Measurements from ENCODE around the gene OR10C1. TPM values are rescaled to one million over a fixed set of nuclear protein-coding genes. Genes with fewer than 3 reads are reported as not detected.
"Not testable (repeated sequence)": the region's sequence is repeated elsewhere in the genome, so short reads cannot be mapped to it uniquely, and the experiment has no call there.

Gene OR10C1, protein sequence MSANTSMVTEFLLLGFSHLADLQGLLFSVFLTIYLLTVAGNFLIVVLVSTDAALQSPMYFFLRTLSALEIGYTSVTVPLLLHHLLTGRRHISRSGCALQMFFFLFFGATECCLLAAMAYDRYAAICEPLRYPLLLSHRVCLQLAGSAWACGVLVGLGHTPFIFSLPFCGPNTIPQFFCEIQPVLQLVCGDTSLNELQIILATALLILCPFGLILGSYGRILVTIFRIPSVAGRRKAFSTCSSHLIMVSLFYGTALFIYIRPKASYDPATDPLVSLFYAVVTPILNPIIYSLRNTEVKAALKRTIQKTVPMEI
- total RNA-seq: not detected in 2 replicates

DNA sequence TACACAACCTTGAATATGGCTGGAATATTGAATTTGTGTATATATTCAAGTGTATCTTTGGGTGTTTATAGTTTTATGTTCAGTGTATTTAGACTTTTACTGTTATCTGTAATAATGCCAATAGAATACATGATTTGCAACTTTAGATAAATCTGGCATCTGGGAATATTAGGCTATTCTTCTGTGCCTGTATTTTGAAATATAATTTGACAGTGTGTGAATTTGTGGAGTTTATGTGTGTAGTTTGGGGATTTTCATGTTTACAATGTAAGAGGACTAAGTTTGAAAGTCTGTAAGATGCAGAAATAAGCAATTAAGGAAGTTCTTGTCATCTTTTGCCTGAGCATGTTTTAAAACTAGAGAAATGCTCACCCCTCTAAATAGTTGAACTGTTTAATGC lies at the start of gene OR10C1:
Gene OR10C1, plus strand, starts transcription at position 301 of the 400 bp plus-strand sequence. CDS start 710 bp downstream, outside the sequence.
- Mint-ChIP-seq H3K4me3 (ENCODE audit: low read depth) (no peak within 1 kb of the TSS), H3K27ac (no peak within 1 kb of the TSS), H3K36me3 (ENCODE audit: low read depth) (no peaks in the 10 kb centered on the region), H3K9me3 (no peaks in the 10 kb centered on the region), H3K27me3 (ENCODE audit: low read depth) (peaks cover 12% of the 10 kb centered on the region), H3K4me1 (ENCODE audit: low read depth) (no peaks in the 10 kb centered on the region)
- intact Hi-C loops (cut with micrococcal nuclease): no loop called here
- DNase-seq (ENCODE audit: low spot score): no peak

- no peak within 1 kb of the TSS for H3K27ac Mint-ChIP-seq
- intact Hi-C loops (cut with micrococcal nuclease): no loop called here
- DNase-seq (ENCODE audit: low spot score): no peak
- peaks cover 9% of the 10 kb centered on the region for H3K27me3 Mint-ChIP-seq (ENCODE audit: low read depth)
- H3K36me3 Mint-ChIP-seq (ENCODE audit: low read depth): no peaks in the 10 kb centered on the region
- no peak within 1 kb of the TSS for H3K4me3 Mint-ChIP-seq (ENCODE audit: low read depth)
- H3K4me1 Mint-ChIP-seq (ENCODE audit: low read depth): no peaks in the 10 kb centered on the region
- H3K9me3 Mint-ChIP-seq: no peaks in the 10 kb centered on the region
Measured at GRCh38 chr6:29395331-29395730, 43.8 kb upstream of the OR10C1 start, which contains the start of gene OR12D2. Gene OR12D2 (plus strand): TSS chr6:29395631. CDS start chr6:29396700, 1,069 bp downstream.

DNA sequence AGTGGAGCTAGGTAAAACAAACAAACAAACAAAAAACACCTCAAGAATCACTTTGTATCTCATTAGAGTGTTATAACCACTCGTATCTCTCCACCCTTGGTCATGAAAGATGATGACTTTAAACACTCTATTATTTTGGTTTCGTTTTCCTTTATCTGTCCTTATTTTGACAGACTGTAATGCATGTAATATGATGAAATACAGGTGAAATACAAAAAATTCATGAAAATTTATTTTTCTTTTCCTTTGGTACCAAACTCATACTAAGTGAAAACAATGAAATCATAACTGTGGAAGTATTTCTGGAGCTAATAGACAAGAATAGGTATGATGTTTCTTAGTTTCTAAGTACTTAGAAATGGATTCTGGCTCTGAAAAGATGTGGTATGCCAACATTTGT lies 39.6 kb upstream of the OR10C1 start:
- no peaks in the 10 kb centered on the region for H3K36me3 Mint-ChIP-seq (ENCODE audit: low read depth)
- no peaks in the 10 kb centered on the region for H3K9me3 Mint-ChIP-seq
- no peak overlapping the region for H3K4me3 Mint-ChIP-seq (ENCODE audit: low read depth)
- H3K27ac Mint-ChIP-seq: no peak overlapping the region
- DNase-seq (ENCODE audit: low spot score): no peak
- intact Hi-C loops (cut with micrococcal nuclease): no loop called here
- peaks cover 9% of the 10 kb centered on the region for H3K27me3 Mint-ChIP-seq (ENCODE audit: low read depth)
- no peaks in the 10 kb centered on the region for H3K4me1 Mint-ChIP-seq (ENCODE audit: low read depth)

GRCh38 chr6:29403801-29404200 lies 35.3 kb upstream of the OR10C1 start:
- H3K4me1 Mint-ChIP-seq (ENCODE audit: low read depth): no peaks in the 10 kb centered on the region
- no peak overlapping the region for H3K27ac Mint-ChIP-seq
- H3K9me3 Mint-ChIP-seq: no peaks in the 10 kb centered on the region
- no peak for DNase-seq (ENCODE audit: low spot score)
- intact Hi-C loops (cut with micrococcal nuclease): no loop called here
- H3K36me3 Mint-ChIP-seq (ENCODE audit: low read depth): no peaks in the 10 kb centered on the region
- peaks cover 1% of the 10 kb centered on the region for H3K27me3 Mint-ChIP-seq (ENCODE audit: low read depth)
- H3K4me3 Mint-ChIP-seq (ENCODE audit: low read depth): no peak overlapping the region

DNA sequence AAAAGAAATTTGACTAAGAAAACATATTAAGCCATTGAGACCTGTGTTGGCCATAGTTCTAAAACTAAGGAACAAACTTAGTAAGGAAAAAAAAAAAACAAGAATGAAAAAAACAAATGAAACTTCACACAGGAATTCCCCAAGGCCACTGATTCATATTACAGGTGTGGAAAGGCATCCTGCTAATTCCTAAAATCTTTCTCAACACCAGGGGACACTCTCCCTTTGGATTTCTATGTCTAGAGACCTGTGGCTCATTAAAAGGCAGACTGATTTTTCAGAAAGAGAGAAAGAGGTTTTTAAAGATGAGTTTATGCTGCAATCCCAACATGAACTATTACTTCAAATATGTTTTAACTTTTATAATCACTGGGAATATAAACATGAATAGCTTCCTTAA lies 24.5 kb upstream of the OR10C1 start, which contains the start of gene OR12D1:
Gene OR12D1, plus strand, starts transcription at position 341 of the 400 bp plus-strand sequence.
- Mint-ChIP-seq H3K27ac (no peak within 1 kb of the TSS), H3K36me3 (ENCODE audit: low read depth) (no peaks in the 10 kb centered on the region), H3K9me3 (no peaks in the 10 kb centered on the region), H3K4me1 (ENCODE audit: low read depth) (no peaks in the 10 kb centered on the region), H3K27me3 (ENCODE audit: low read depth) (peaks cover 25% of the 10 kb centered on the region), H3K4me3 (ENCODE audit: low read depth) (no peak within 1 kb of the TSS)
- intact Hi-C loops (cut with micrococcal nuclease): no loop called here
- DNase-seq (ENCODE audit: low spot score): no peak

DNA sequence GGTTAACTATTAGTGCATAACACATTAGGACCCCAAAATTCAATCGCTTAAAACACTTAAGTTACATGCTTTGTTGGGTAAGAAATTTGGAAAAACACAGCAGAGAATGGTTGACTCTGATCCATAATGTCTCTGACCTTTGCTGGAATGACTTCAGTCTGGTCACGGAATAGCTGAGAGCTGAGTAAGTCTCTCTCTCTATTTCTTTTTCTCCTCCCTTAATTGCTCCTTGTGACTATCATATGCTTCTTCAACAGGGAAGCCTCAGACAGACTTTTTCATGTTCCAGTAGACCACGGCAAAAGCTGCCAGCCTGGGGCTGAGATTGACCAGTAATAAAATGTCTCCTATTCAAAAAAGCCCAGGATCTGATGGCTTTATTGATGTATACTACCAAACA lies 19.6 kb upstream of the OR10C1 start:
- Mint-ChIP-seq H3K27me3 (ENCODE audit: low read depth) (peaks cover 24% of the 10 kb centered on the region), H3K9me3 (no peaks in the 10 kb centered on the region), H3K4me1 (ENCODE audit: low read depth) (no peaks in the 10 kb centered on the region), H3K27ac (no peak overlapping the region), H3K36me3 (ENCODE audit: low read depth) (no peaks in the 10 kb centered on the region), H3K4me3 (ENCODE audit: low read depth) (no peak overlapping the region)
- no peak for DNase-seq (ENCODE audit: low spot score)
- intact Hi-C loops (cut with micrococcal nuclease): no loop called here

- no peak for DNase-seq (ENCODE audit: low spot score)
- no peak overlapping the region for H3K27ac Mint-ChIP-seq
- intact Hi-C loops (cut with micrococcal nuclease): no loop called here
- H3K4me1 Mint-ChIP-seq (ENCODE audit: low read depth): no peaks in the 10 kb centered on the region
- H3K36me3 Mint-ChIP-seq (ENCODE audit: low read depth): no peaks in the 10 kb centered on the region
- no peak overlapping the region for H3K4me3 Mint-ChIP-seq (ENCODE audit: low read depth)
- peaks cover 15% of the 10 kb centered on the region for H3K27me3 Mint-ChIP-seq (ENCODE audit: low read depth)
- no peaks in the 10 kb centered on the region for H3K9me3 Mint-ChIP-seq
Measured at GRCh38 chr6:29424168-29424567, 14.9 kb upstream of the OR10C1 start.

DNA sequence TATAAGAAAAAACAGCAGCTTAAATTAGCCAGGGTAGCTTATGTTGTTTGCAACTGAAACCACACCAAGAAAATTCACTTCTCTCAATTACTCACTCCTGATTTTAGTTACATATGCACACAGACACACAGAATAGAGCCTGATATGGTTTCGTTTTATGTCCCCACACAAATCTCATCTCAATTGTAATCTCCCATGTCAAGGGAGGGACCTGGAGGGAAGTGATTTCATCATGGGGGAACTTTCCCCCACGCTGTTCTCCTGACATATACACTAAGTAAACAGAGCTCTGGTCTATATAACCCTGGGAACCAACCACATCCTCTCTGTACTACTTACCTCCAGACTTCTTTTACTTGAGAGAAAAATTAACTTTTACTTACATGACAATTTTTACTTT lies 14.5 kb upstream of the OR10C1 start:
- H3K4me1 Mint-ChIP-seq (ENCODE audit: low read depth): no peaks in the 10 kb centered on the region
- no peak overlapping the region for H3K4me3 Mint-ChIP-seq (ENCODE audit: low read depth)
- H3K27me3 Mint-ChIP-seq (ENCODE audit: low read depth): peaks cover 19% of the 10 kb centered on the region
- H3K36me3 Mint-ChIP-seq (ENCODE audit: low read depth): no peaks in the 10 kb centered on the region
- no peaks in the 10 kb centered on the region for H3K9me3 Mint-ChIP-seq
- no peak for DNase-seq (ENCODE audit: low spot score)
- no peak overlapping the region for H3K27ac Mint-ChIP-seq
- intact Hi-C loops (cut with micrococcal nuclease): no loop called here

- intact Hi-C loops (cut with micrococcal nuclease): no loop called here
- Mint-ChIP-seq H3K27ac (no peak overlapping the region), H3K4me1 (ENCODE audit: low read depth) (no peaks in the 10 kb centered on the region), H3K4me3 (ENCODE audit: low read depth) (no peak overlapping the region), H3K36me3 (ENCODE audit: low read depth) (no peaks in the 10 kb centered on the region), H3K27me3 (ENCODE audit: low read depth) (peaks cover 18% of the 10 kb centered on the region), H3K9me3 (no peaks in the 10 kb centered on the region)
- no peak for DNase-seq (ENCODE audit: low spot score)
Measured at GRCh38 chr6:29425075-29425474, 14.0 kb upstream of the OR10C1 start.

GRCh38 chr6:29426654-29427053 lies 12.5 kb upstream of the OR10C1 start:
- Mint-ChIP-seq H3K27me3 (ENCODE audit: low read depth) (peaks cover 21% of the 10 kb centered on the region), H3K9me3 (no peaks in the 10 kb centered on the region), H3K4me1 (ENCODE audit: low read depth) (no peaks in the 10 kb centered on the region), H3K27ac (no peak overlapping the region), H3K4me3 (ENCODE audit: low read depth) (no peak overlapping the region), H3K36me3 (ENCODE audit: low read depth) (no peaks in the 10 kb centered on the region)
- DNase-seq (ENCODE audit: low spot score): no peak
- intact Hi-C loops (cut with micrococcal nuclease): no loop called here

GRCh38 chr6:29436730-29437129 lies 2.4 kb upstream of the OR10C1 start:
- H3K4me1 Mint-ChIP-seq (ENCODE audit: low read depth); DNase-seq (ENCODE audit: low spot score); H3K27ac Mint-ChIP-seq; H3K4me3 Mint-ChIP-seq (ENCODE audit: low read depth); H3K9me3 Mint-ChIP-seq; intact Hi-C loops (cut with micrococcal nuclease); H3K36me3 Mint-ChIP-seq (ENCODE audit: low read depth): not testable (repeated sequence)
- H3K27me3 Mint-ChIP-seq (ENCODE audit: low read depth): peaks cover 19% of the 10 kb centered on the region

GRCh38 chr6:29442719-29443118 lies 3.6 kb downstream of the OR10C1 start:
- H3K9me3 Mint-ChIP-seq: no peaks in the 10 kb centered on the region
- no peaks in the 10 kb centered on the region for H3K4me1 Mint-ChIP-seq (ENCODE audit: low read depth)
- intact Hi-C loops (cut with micrococcal nuclease): no loop called here
- H3K36me3 Mint-ChIP-seq (ENCODE audit: low read depth): no peaks in the 10 kb centered on the region
- H3K27ac Mint-ChIP-seq: no peak overlapping the region
- H3K4me3 Mint-ChIP-seq (ENCODE audit: low read depth): no peak overlapping the region
- peaks cover 11% of the 10 kb centered on the region for H3K27me3 Mint-ChIP-seq (ENCODE audit: low read depth)
- no peak for DNase-seq (ENCODE audit: low spot score)

GRCh38 chr6:29444031-29444430 lies 4.9 kb downstream of the OR10C1 start:
- intact Hi-C loops (cut with micrococcal nuclease); H3K4me1 Mint-ChIP-seq (ENCODE audit: low read depth); H3K36me3 Mint-ChIP-seq (ENCODE audit: low read depth); H3K27me3 Mint-ChIP-seq (ENCODE audit: low read depth); DNase-seq (ENCODE audit: low spot score); H3K9me3 Mint-ChIP-seq; H3K27ac Mint-ChIP-seq; H3K4me3 Mint-ChIP-seq (ENCODE audit: low read depth): not testable (repeated sequence)
